Karpas-422 (cell line): ENCODE data around the gene CDKN2AIPNL. TPM values are rescaled to one million over a fixed set of nuclear protein-coding genes. Genes with fewer than 3 reads are reported as not detected.
A peak's percentile ranks its signal among the peaks of the same experiment; 100 is the strongest.

ENCODE experiments used
- DNase-seq: peaks from one replicate; pipeline ENCODE4 v3.0.0-alpha.2; 2015
- H2AFZ ChIP-seq: fragments of 200-600 bp; sonication (generic); 2 replicates; pipeline ENCODE4 v1.6.1; 2014; ENCODE audit warnings: antibody characterized with exemption, low read length, mixed read lengths
- H3K27ac ChIP-seq: fragments of 200-600 bp; sonication (generic); 2 replicates; pipeline ENCODE4 v1.5.1; 2014; ENCODE audit warnings: mild to moderate bottlenecking, low read length, moderate library complexity
- H3K27me3 ChIP-seq: fragments of 200-600 bp; sonication (generic); 2 replicates; pipeline ENCODE4 v1.6.1; 2014; ENCODE audit warnings: low read length, mixed read lengths
- H3K36me3 ChIP-seq: fragments of 200-600 bp; sonication (generic); 2 replicates; pipeline ENCODE4 v1.6.1; 2014; ENCODE audit warnings: low read length, mixed read lengths; ENCODE audit not compliant: insufficient read depth
- H3K4me1 ChIP-seq: fragments of 200-600 bp; sonication (generic); 2 replicates; pipeline ENCODE4 v1.6.1; 2014; ENCODE audit warnings: mild to moderate bottlenecking, low read length, mixed read lengths
- H3K4me2 ChIP-seq: fragments of 200-600 bp; sonication (generic); 2 replicates; pipeline ENCODE4 v1.6.1; 2014; ENCODE audit warnings: low read length, low read depth, mild to moderate bottlenecking; ENCODE audit not compliant: poor library complexity, severe bottlenecking
- H3K4me3 ChIP-seq: fragments of 200-600 bp; sonication (generic); 2 replicates; pipeline ENCODE4 v1.5.1; 2014; ENCODE audit warnings: mild to moderate bottlenecking, antibody characterized with exemption, low read length, mixed read lengths
- H3K79me2 ChIP-seq: fragments of 200-600 bp; sonication (generic); 2 replicates; pipeline ENCODE4 v1.6.1; 2014; ENCODE audit warnings: mild to moderate bottlenecking, low read length, mixed read lengths
- H3K9ac ChIP-seq: fragments of 200-600 bp; sonication (generic); 2 replicates; pipeline ENCODE4 v1.6.0; 2014; ENCODE audit warnings: low read length
- H3K9me2 ChIP-seq: fragments of 200-600 bp; sonication (generic), shearing (Covaris generic); replicated peaks from 2 replicates; pipeline ENCODE4 v1.6.0; 2014; ENCODE audit warnings: mild to moderate bottlenecking, low read length, moderate library complexity; ENCODE audit not compliant: insufficient read depth
- H3K9me3 ChIP-seq: fragments of 300-700, 200-600 bp; sonication (generic); 2 replicates; pipeline ENCODE4 v1.6.1; 2014; ENCODE audit warnings: low read length, mixed read lengths
- H4K20me1 ChIP-seq: fragments of 200-600 bp; sonication (generic); 2 replicates; pipeline ENCODE4 v1.6.1; 2014; ENCODE audit warnings: mild to moderate bottlenecking, antibody characterized with exemption, low read length, low read depth; ENCODE audit not compliant: insufficient read depth
- total RNA-seq: library from RNA; depleted of rRNA; stranded (reverse); fragments of >200 nt; shearing (Covaris generic); gene quantifications from 2 replicates; pipeline ENCODE4 v1.2.3, GENCODE V29; 2014; ENCODE audit warnings: low replicate concordance

The CDKN2AIPNL gene
- total RNA-seq, 1 experiment from 2014 or later, result 58.7 TPM

- Histone ChIP-seq H3K9ac (no peak overlapping the region), H3K27ac (no peak overlapping the region), H2AFZ (no peak overlapping the region), H3K27me3 (no peaks in the 10 kb centered on the region), H3K4me1 (peaks cover 24% of the 10 kb centered on the region), H4K20me1 (no peaks in the 10 kb centered on the region), H3K9me2 (no peaks in the 10 kb centered on the region), H3K79me2 (peaks cover 54% of the 10 kb centered on the region), H3K9me3 (no peaks in the 10 kb centered on the region), H3K36me3 (peaks cover 16% of the 10 kb centered on the region; the same call in 1 of the 2 replicates), H3K4me3 (no peak overlapping the region), H3K4me2 (peak overlapping the region; percentile 98)
- no peak for DNase-seq
These were observed 2.4 kb downstream of the CDKN2AIPNL start for GRCh38 chr5:134409321-134409720.

GRCh38 chr5:134406390-134406789 lies 5.3 kb downstream of the CDKN2AIPNL start:
- Histone ChIP-seq H3K9ac (no peak overlapping the region), H3K4me1 (peaks cover 15% of the 10 kb centered on the region), H2AFZ (no peak overlapping the region), H4K20me1 (no peaks in the 10 kb centered on the region), H3K4me3 (no peak overlapping the region), H3K9me3 (no peaks in the 10 kb centered on the region), H3K27me3 (no peaks in the 10 kb centered on the region), H3K4me2 (no peak overlapping the region), H3K9me2 (no peaks in the 10 kb centered on the region), H3K27ac (no peak overlapping the region), H3K36me3 (peaks cover 16% of the 10 kb centered on the region; the same call in 1 of the 2 replicates), H3K79me2 (peaks cover 49% of the 10 kb centered on the region)
- DNase-seq, result no peak

GRCh38 chr5:134403951-134404350 lies 7.7 kb downstream of the CDKN2AIPNL start:
- H3K9ac ChIP-seq, result no peak overlapping the region
- H3K79me2 ChIP-seq, result peaks cover 24% of the 10 kb centered on the region
- H3K9me3 ChIP-seq, result no peaks in the 10 kb centered on the region
- H3K4me3 ChIP-seq, result no peak overlapping the region
- peaks cover 16% of the 10 kb centered on the region; the same call in 1 of the 2 replicates for H3K36me3 ChIP-seq
- no peaks in the 10 kb centered on the region for H3K9me2 ChIP-seq
- H4K20me1 ChIP-seq, result no peaks in the 10 kb centered on the region
- no peak for DNase-seq
- H3K27ac ChIP-seq, result no peak overlapping the region
- no peak overlapping the region for H3K4me2 ChIP-seq
- H2AFZ ChIP-seq, result no peak overlapping the region
- no peaks in the 10 kb centered on the region for H3K27me3 ChIP-seq
- no peaks in the 10 kb centered on the region for H3K4me1 ChIP-seq

GRCh38 chr5:134398609-134399155 lies 13.0 kb downstream of the CDKN2AIPNL start:
- peaks cover 29% of the 10 kb centered on the region; the same call in 1 of the 2 replicates for H3K36me3 ChIP-seq
- H3K4me2 ChIP-seq, result no peak overlapping the region
- peaks cover 12% of the 10 kb centered on the region for H3K4me1 ChIP-seq
- no peak overlapping the region for H3K27ac ChIP-seq
- H3K9me3 ChIP-seq, result no peaks in the 10 kb centered on the region
- DNase-seq, result no peak
- no peak overlapping the region for H2AFZ ChIP-seq
- H3K79me2 ChIP-seq, result no peaks in the 10 kb centered on the region
- no peak overlapping the region for H3K9ac ChIP-seq
- H4K20me1 ChIP-seq, result no peaks in the 10 kb centered on the region
- no peaks in the 10 kb centered on the region for H3K9me2 ChIP-seq
- no peaks in the 10 kb centered on the region for H3K27me3 ChIP-seq
- no peak overlapping the region for H3K4me3 ChIP-seq

GRCh38 chr5:134397196-134397595 lies 14.5 kb downstream of the CDKN2AIPNL start:
- H3K79me2 ChIP-seq, result 0 out of 2 replicates have a peak, but pooled peaks cover 2% of the 10 kb centered on the region
- H3K4me2 ChIP-seq, result no peak overlapping the region
- H2AFZ ChIP-seq, result no peak overlapping the region
- no peaks in the 10 kb centered on the region for H3K27me3 ChIP-seq
- H4K20me1 ChIP-seq, result no peaks in the 10 kb centered on the region
- no peak overlapping the region for H3K4me3 ChIP-seq
- peak overlapping the region; percentile 34 for H3K27ac ChIP-seq
- H3K36me3 ChIP-seq, result peaks cover 41% of the 10 kb centered on the region; the same call in 1 of the 2 replicates
- no peaks in the 10 kb centered on the region for H3K9me3 ChIP-seq
- no peaks in the 10 kb centered on the region for H3K9me2 ChIP-seq
- no peak overlapping the region for H3K9ac ChIP-seq
- peak; percentile 51 for DNase-seq
- peaks cover 12% of the 10 kb centered on the region for H3K4me1 ChIP-seq

GRCh38 chr5:134396274-134396673 lies 15.4 kb downstream of the CDKN2AIPNL start:
- DNase-seq, result no peak
- no peak overlapping the region for H3K27ac ChIP-seq
- H3K27me3 ChIP-seq, result no peaks in the 10 kb centered on the region
- no peak overlapping the region for H3K4me2 ChIP-seq
- H2AFZ ChIP-seq, result no peak overlapping the region
- no peak overlapping the region for H3K9ac ChIP-seq
- no peaks in the 10 kb centered on the region for H3K9me3 ChIP-seq
- no peaks in the 10 kb centered on the region for H4K20me1 ChIP-seq
- no peak overlapping the region for H3K4me3 ChIP-seq
- H3K4me1 ChIP-seq, result peaks cover 12% of the 10 kb centered on the region
- H3K9me2 ChIP-seq, result no peaks in the 10 kb centered on the region
- peaks cover 47% of the 10 kb centered on the region; the same call in 1 of the 2 replicates for H3K36me3 ChIP-seq
- H3K79me2 ChIP-seq, result peaks cover 5% of the 10 kb centered on the region

GRCh38 chr5:134394932-134395331 lies 16.7 kb downstream of the CDKN2AIPNL start:
- Histone ChIP-seq H4K20me1 (no peaks in the 10 kb centered on the region), H3K9me3 (no peaks in the 10 kb centered on the region)

GRCh38 chr5:134392301-134392700 lies 19.4 kb downstream of the CDKN2AIPNL start:
- Histone ChIP-seq H2AFZ (no peak overlapping the region), H3K79me2 (peaks cover 7% of the 10 kb centered on the region), H3K4me2 (no peak overlapping the region), H4K20me1 (no peaks in the 10 kb centered on the region), H3K36me3 (peaks cover 65% of the 10 kb centered on the region; the same call in 1 of the 2 replicates), H3K9me2 (no peaks in the 10 kb centered on the region), H3K27me3 (no peaks in the 10 kb centered on the region), H3K9me3 (no peaks in the 10 kb centered on the region), H3K4me1 (peaks cover 8% of the 10 kb centered on the region), H3K27ac (no peak overlapping the region), H3K4me3 (no peak overlapping the region), H3K9ac (no peak overlapping the region)
- no peak for DNase-seq

More at GRCh38 chr5:134394932-134395331, 16.7 kb downstream of the CDKN2AIPNL start:
- Histone ChIP-seq H3K27me3 (no peaks in the 10 kb centered on the region), H3K79me2 (peaks cover 7% of the 10 kb centered on the region), H2AFZ (no peak overlapping the region), H3K9me2 (no peaks in the 10 kb centered on the region), H3K4me1 (peaks cover 12% of the 10 kb centered on the region), H3K36me3 (peaks cover 59% of the 10 kb centered on the region; the same call in 1 of the 2 replicates), H3K9ac (no peak overlapping the region), H3K4me2 (no peak overlapping the region), H3K27ac (no peak overlapping the region), H3K4me3 (no peak overlapping the region)
- no peak for DNase-seq
